ENCODE measurements around the gene COLEC12.
"Not testable (repeated sequence)": the region's sequence is repeated elsewhere in the genome, so short reads cannot be mapped to it uniquely, and the experiment has no call there.

Gene COLEC12

DNA sequence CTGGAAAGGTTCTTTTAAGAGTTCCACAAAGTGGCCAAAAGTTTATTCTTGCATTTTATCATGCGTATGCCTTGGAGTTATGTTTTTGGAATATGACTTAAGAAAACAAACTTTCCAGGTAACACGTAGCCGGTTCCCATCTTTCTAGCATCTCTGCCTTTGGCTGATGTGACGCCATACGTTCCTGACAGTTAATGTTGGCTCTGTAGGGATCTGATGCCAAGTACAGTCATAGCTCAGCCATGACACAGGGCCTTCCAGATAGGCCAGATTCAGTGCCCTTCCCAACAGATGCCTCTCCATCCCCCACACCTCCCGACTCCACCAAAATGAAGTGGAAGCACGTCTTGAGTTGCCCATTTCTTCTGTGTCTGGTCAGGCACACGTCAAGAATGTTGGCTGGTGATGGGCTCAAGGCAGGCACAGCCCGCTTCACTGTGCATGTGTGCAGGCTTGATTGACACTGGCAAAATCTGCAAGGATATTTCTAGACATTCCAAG, 181.7 kb downstream of the COLEC12 start:
- DNase-seq (ENCODE audit: low spot score): no peak

GRCh38 chr18:317618-318017, 182.9 kb downstream of the COLEC12 start:
- no peak for DNase-seq (ENCODE audit: low spot score)

GRCh38 chr18:316393-316792, 184.1 kb downstream of the COLEC12 start:
- no peak for DNase-seq (ENCODE audit: low spot score)

- no peak for DNase-seq (ENCODE audit: low spot score)
Observed at GRCh38 chr18:313931-314330, 186.6 kb downstream of the COLEC12 start.

- DNase-seq (ENCODE audit: low spot score): no peak
Observed at GRCh38 chr18:312415-312814, 188.1 kb downstream of the COLEC12 start.

DNA sequence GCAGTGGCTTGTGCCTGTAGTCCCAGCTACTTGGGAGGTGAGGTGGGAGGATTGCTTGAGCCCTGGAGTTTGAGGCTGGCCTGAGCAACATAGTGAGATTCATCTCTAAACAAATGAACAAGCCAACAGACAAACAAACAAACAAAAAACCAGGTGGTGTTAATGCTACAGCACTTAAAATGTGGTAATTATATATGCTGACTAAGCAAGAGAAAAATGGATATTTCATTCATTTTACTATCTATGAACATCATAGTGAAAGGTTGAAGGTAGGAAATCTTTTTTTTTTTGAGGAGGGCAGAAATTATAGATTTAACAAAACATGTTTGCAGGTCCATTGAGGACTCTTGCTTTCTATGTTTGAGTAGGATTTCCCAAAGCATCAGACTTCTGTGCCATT, 190.5 kb downstream of the COLEC12 start:
- no peak for DNase-seq (ENCODE audit: low spot score)

DNA sequence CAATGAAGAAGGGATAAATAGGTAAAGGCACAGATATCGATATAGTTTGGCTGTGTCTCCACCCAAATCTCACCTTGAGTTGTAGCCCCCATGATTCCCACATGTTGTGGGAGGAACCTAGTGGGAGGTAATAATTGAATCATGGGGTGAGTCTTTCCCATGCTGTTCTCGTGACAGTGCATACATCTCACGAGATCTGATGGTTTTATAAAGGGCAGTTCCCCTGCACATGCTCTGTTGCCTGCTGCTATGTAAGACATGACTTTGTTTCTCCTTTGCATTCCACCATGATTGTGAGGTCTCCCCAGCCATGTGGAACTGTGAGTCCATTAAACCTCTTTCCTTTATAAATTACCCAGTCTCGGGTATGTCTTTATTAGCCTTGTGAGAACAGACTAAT, 192.4 kb downstream of the COLEC12 start:
- DNase-seq (ENCODE audit: low spot score): not testable (repeated sequence)

- DNase-seq (ENCODE audit: low spot score): no peak
Observed at GRCh38 chr18:306608-307255, 193.8 kb downstream of the COLEC12 start.

DNA sequence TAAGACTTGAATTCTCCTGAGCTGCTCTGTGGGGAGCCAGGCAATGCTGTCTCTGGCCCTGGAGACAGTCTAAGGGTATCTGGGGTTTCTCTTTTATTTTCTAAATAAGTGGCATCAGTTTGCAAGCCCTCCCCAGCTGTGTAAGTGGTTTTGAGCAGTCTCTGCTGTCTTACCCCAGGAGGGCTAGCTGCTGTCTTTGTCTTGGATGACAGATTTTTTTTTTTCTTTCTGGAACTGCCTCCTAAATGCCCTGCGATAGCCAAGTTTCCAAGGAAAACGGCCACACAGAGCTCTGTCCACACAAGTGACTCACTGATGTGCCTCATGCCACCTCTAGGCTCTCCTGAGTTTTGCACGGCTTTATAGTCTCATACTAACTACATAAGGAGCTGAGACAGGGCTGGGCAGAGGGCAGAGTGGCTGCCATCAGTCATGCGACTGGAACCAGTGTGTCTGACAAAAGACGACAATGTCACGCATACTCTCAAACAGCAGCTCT, 195.4 kb downstream of the COLEC12 start:
- DNase-seq (ENCODE audit: low spot score): no peak

DNA sequence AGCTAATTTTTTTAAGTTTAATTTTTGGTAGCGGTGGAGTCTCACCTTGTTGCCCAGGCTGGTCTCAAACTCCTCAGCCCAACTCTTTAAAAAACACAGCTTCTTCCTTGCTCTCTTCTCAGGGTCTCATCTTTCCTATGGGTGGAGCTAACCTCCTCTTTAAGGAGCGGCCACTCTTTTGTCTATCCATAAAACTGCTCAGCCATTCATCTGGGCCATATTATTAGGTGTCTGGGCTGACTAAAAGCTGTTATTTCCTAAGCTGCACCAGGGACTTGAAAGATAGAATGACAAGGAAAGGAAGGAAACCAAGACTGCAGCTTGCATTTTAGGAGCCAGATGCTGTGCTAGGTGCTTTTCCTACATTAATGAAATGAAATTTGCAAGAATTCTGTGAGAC, 196.9 kb downstream of the COLEC12 start:
- no peak for DNase-seq (ENCODE audit: low spot score)

DNA sequence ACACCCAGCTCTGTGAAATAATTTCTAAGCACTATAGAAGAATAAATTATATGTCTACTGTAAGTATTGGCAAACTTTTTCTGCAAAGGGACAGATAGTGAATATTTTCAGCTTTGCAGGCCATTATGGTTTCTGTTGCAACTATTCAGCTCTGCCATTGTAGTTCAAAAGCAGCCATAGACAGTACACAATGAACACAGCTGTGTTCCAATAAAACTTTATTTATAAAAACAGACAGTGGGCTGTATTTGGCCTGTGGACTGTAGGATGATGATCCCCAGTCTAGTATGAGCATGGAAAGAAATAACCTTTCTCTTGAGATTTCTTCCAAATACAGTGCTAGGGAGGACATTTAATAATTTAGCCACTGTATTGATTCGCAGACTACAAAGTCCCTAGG, 197.5 kb downstream of the COLEC12 start:
- DNase-seq (ENCODE audit: low spot score): no peak

- no peak for DNase-seq (ENCODE audit: low spot score)
Observed at GRCh38 chr18:302097-302496, 198.4 kb downstream of the COLEC12 start.

GRCh38 chr18:297936-298335, 202.6 kb downstream of the COLEC12 start:
- no peak for DNase-seq (ENCODE audit: low spot score)

- DNase-seq (ENCODE audit: low spot score): no peak
Observed at GRCh38 chr18:295756-296490, 204.6 kb downstream of the COLEC12 start.

GRCh38 chr18:294566-294965, 205.9 kb downstream of the COLEC12 start:
- no peak for DNase-seq (ENCODE audit: low spot score)

DNA sequence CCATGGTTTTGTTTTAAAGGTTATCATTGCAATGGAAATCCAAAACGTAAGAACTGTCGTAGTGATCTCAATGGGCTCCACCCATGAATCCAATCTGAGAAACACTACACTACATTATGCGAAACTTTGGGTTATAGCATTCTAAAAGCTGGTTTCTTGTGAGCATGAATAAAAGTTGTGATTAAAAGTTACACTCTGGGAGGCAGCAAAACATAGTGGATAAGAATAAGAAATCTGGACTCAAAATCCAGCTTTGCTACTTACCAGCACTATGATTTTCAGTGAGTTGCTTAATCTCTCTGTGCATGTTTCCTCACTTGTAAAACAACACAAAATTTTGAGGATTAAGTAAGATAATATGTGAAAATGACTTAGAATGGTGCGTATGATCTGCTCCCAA, 207.0 kb downstream of the COLEC12 start:
- DNase-seq (ENCODE audit: low spot score): no peak

GRCh38 chr18:292271-292670, 208.2 kb downstream of the COLEC12 start:
- no peak for DNase-seq (ENCODE audit: low spot score)

DNA sequence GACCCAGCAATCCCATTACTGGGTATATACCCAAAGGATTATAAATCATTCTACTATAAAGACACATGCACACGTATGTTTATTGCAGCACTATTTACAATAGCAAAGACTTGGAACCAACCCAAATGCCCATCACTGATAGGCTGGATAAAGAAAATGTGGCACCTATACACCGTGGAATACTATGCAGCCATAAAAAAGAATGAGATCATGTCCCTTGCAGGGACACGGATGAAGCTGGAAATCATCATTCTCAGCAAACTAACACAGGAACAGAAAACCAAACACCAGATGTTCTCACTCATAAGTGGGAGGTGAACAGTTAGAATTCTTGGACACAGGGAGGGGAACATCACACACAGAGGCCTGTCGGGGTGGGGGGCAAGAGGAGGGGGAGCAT, 210.5 kb downstream of the COLEC12 start:
- DNase-seq (ENCODE audit: low spot score): not testable (repeated sequence)

- DNase-seq (ENCODE audit: low spot score): no peak
Observed at GRCh38 chr18:289026-289425, 211.5 kb downstream of the COLEC12 start.

DNA sequence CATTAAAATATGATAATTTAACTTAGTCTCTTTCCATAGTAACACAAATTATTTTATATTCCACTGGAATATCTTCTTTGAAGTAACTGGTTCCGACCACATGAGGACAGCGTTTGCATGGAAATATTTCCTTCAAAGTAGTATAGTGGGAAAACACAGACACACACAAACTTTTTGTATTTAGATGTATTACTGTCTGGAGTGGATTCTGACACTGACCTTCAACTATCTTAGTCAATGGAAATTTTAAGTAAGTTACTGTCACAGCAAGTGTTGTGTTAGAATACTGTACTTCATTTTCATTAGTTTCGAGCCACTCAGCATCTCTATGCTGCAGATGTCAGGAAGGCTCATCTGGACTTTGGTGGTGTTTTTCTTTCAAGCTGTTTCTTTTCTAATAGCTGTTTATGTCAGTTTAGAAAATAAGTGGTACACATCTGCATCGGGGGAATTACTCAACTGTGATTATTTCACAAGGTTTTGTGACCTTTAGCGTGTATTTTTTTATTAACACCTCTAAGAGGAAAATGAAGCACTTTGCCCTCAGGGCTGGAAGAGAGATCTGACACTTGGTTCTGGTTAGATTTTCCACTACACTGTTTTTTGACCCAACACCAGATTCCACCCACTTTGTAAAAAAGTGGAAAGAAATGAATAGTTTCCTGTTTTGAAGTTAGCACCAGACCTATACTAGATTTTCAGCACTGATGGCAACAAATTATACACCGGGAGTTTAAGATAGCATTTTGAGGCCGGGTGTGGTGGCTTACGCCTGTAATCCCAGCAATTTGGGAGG, 213.8 kb downstream of the COLEC12 start:
- peak; percentile 8 for DNase-seq (ENCODE audit: low spot score)

GRCh38 chr18:285817-286216, 214.7 kb downstream of the COLEC12 start:
- DNase-seq (ENCODE audit: low spot score): no peak

DNA sequence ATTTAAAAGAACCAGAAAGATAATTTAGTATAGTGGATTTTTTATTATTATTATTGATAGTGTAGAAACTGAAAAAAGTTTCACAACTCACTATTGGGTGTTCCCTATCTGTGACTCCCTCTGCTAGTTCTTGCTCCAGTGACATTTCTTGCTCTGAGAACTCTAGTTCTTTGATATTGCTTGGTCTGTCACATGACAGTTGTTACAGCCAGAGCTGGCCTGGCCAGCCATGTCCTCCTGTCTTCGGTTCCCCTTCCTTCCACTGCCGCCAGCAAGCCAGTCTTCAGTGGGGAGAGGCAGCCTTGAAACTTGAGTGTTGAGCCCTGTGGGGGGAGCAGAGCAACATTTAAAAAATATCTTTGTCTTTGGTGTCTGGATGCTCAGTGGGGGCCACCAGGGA, 225.0 kb downstream of the COLEC12 start:
- DNase-seq (ENCODE audit: low spot score): no peak

- DNase-seq (ENCODE audit: low spot score): no peak
Observed at GRCh38 chr18:274313-274712, 226.2 kb downstream of the COLEC12 start.

All from cerebellar cortex (tissue), 1 donor.